HCT116 (cell line): Measurements from ENCODE around the gene DNLZ. TPM values are rescaled to one million over a fixed set of nuclear protein-coding genes. Genes with fewer than 3 reads are reported as not detected.

ENCODE experiments used
- ATAC-seq: fragments of 200-7000 bp; cut with Tn5 transposase; 2 replicates; pipeline ENCODE4 v1.9.1; 2020; ENCODE audit warnings: mild to moderate bottlenecking, moderate library complexity
- BruUV-seq: library from RNA; stranded (reverse); fragments of 400-500 nt; replicated peaks from 2 replicates; lab custom pipeline; 2021; lab: Mats Ljungman, UMichigan
- CTCF ChIA-PET: fragments of 300-600 bp; sonication (Branson Sonifier 250); formaldehyde crosslinking; loops from one replicate; lab custom pipeline; 2021; ENCODE audit warnings: antibody characterized with exemption; lab: Charles Lee
- POLR2A ChIA-PET: fragments of 300-600, 350-600 bp; sonication (Branson Sonifier 250); formaldehyde crosslinking; loops from one replicate; lab custom pipeline; 2021; ENCODE audit warnings: antibody characterized with exemption; lab: Charles Lee
- RAD21 ChIA-PET, 2 experiments: fragments of 300-600 bp; sonication (Branson Sonifier 250); formaldehyde crosslinking; loops; one replicate each; lab custom pipeline; 2023; ENCODE audit warnings: low total read pairs in 2 of 2; ENCODE audit not compliant: uncharacterized antibody in 2 of 2, unreplicated experiment in 2 of 2, low non-redundant PET in 1 of 2; lab: Charles Lee
- DNase-seq: peaks from one replicate; pipeline ENCODE4 v3.0.0-alpha.2; 2010; ENCODE audit warnings: low read depth, low spot score
- H2AFZ ChIP-seq: fragments of 200-600 bp; shearing (Covaris generic), sonication (generic); 2 replicates; pipeline ENCODE4 v1.6.1; 2017; ENCODE audit warnings: low read depth, mixed run types, mixed read lengths, antibody characterized with exemption, low read length; ENCODE audit not compliant: poor library complexity, severe bottlenecking
- H3K27ac ChIP-seq: 2 replicates; pipeline ENCODE4 v1.5.1; 2012; ENCODE audit warnings: low read depth, low read length
- H3K27me3 ChIP-seq: fragments of 200-600 bp; sonication (generic); 2 replicates; pipeline ENCODE4 v1.6.1; 2016; ENCODE audit warnings: mixed run types, low read length, mixed read lengths; ENCODE audit not compliant: insufficient read depth
- H3K36me3 ChIP-seq, 2 experiments: fragments of 200-500 bp in 1 of 2; fragments of 200-600 bp in 1 of 2; sonication (Bioruptor generic) in 1 of 2; sonication (generic) in 1 of 2; 2 replicates each; pipeline versions ENCODE4 v1.5.1 to v1.6.1; 2014 to 2016; ENCODE audit warnings: low read length in 2 of 2, inconsistent platforms in 1 of 2, mixed read lengths in 1 of 2, mixed run types in 1 of 2; ENCODE audit not compliant: insufficient read depth in 2 of 2, control insufficient read depth in 1 of 2
- H3K4me1 ChIP-seq, 2 experiments: fragments of 200-600 bp in 1 of 2; sonication (generic) in 1 of 2; 2 replicates each; pipeline versions ENCODE4 v1.5.1 to v1.6.1; 2012 to 2017; ENCODE audit warnings: low read length in 2 of 2, inconsistent platforms in 1 of 2, mild to moderate bottlenecking in 1 of 2, mixed read lengths in 1 of 2, mixed run types in 1 of 2, moderate library complexity in 1 of 2; ENCODE audit not compliant: insufficient read depth in 2 of 2, control insufficient read depth in 1 of 2
- H3K4me2 ChIP-seq: fragments of 200-600 bp; sonication (generic); 2 replicates; pipeline ENCODE4 v1.6.1; 2017; ENCODE audit warnings: mixed run types, low read length, mixed read lengths
- H3K4me3 ChIP-seq, 2 experiments: fragments of 200-600 bp in 1 of 2; sonication (generic) in 1 of 2; replicated peaks in 1 of 2; 2 replicates each; pipeline ENCODE4 v1.5.1; 2011 to 2016; ENCODE audit warnings: low read length in 2 of 2, control low read depth in 1 of 2, low read depth in 1 of 2, mild to moderate bottlenecking in 1 of 2, mixed read lengths in 1 of 2, mixed run types in 1 of 2
- H3K79me2 ChIP-seq: fragments of 200-600 bp; sonication (generic); 2 replicates; pipeline ENCODE4 v1.6.1; 2017; ENCODE audit warnings: mild to moderate bottlenecking, mixed run types, low read length, moderate library complexity, mixed read lengths; ENCODE audit not compliant: insufficient read depth
- H3K9ac ChIP-seq: fragments of 200-600 bp; sonication (generic); 2 replicates; pipeline ENCODE4 v1.6.1; 2016; ENCODE audit warnings: low read length, mixed read lengths
- H3K9me2 ChIP-seq: fragments of 200-600 bp; sonication (generic), shearing (Covaris generic); 2 replicates; pipeline ENCODE4 v1.6.1; 2017; ENCODE audit warnings: mixed run types, mild to moderate bottlenecking, moderate library complexity; ENCODE audit not compliant: insufficient read depth
- H3K9me3 ChIP-seq, 2 experiments: fragments of 200-500 bp in 1 of 2; fragments of 200-600 bp in 1 of 2; sonication (Bioruptor generic) in 1 of 2; sonication (generic) in 1 of 2; 2 replicates each; pipeline ENCODE4 v1.6.1; 2014 to 2017; ENCODE audit warnings: low read length in 2 of 2, mixed read lengths in 2 of 2, inconsistent platforms in 1 of 2, low read depth in 1 of 2, mild to moderate bottlenecking in 1 of 2, mixed run types in 1 of 2, moderate library complexity in 1 of 2; ENCODE audit not compliant: control insufficient read depth in 1 of 2, insufficient read depth in 1 of 2
- H4K20me1 ChIP-seq: fragments of 200-600 bp; sonication (generic), shearing (Covaris generic); 2 replicates; pipeline ENCODE4 v1.6.1; 2017; ENCODE audit warnings: mixed run types, mild to moderate bottlenecking, moderate library complexity; ENCODE audit not compliant: insufficient read depth
- CBX3 ChIP-seq: IDR thresholded peaks from 2 replicates; pipeline ENCODE4 v1.6.1; 2012; ENCODE audit warnings: low read depth
- ELF1 ChIP-seq: IDR thresholded peaks from 2 replicates; pipeline ENCODE4 v1.6.1; 2012; ENCODE audit warnings: low read depth, borderline replicate concordance
- EZH2 ChIP-seq: fragments of 200-600 bp; sonication (generic); IDR thresholded peaks from 2 replicates; pipeline ENCODE4 v1.6.1; 2017; ENCODE audit warnings: antibody characterized with exemption, mixed run types
- JUND ChIP-seq: IDR thresholded peaks from 2 replicates; pipeline ENCODE4 v1.6.1; 2012
- RAD21 ChIP-seq: IDR thresholded peaks from 2 replicates; pipeline ENCODE4 v1.6.1; 2012; ENCODE audit warnings: low read depth, mild to moderate bottlenecking
- YY1 ChIP-seq: IDR thresholded peaks from 2 replicates; pipeline ENCODE4 v1.6.1; 2011; ENCODE audit warnings: low read length, low read depth, moderate library complexity, mild to moderate bottlenecking; ENCODE audit not compliant: insufficient replicate concordance; ENCODE audit errors: extremely low read depth
- intact Hi-C: fragments of 100-400 bp; cut with micrococcal nuclease; formaldehyde crosslinking; loops from 2 replicates; pipeline ENCODE4 v1.10.0; 2022
- total RNA-seq: library from RNA; stranded (reverse); gene quantifications from one replicate; pipeline ENCODE4 v1.2.1, GENCODE V29; 2021; ENCODE audit not compliant: unreplicated experiment
- TF ChIP-seq, protein P1 (sequence below): IDR thresholded peaks from 2 replicates; pipeline ENCODE4 v1.6.1; 2011; ENCODE audit warnings: mild to moderate bottlenecking, low read length, moderate library complexity; ENCODE audit not compliant: insufficient replicate concordance; ENCODE audit errors: extremely low read depth
- TF ChIP-seq, protein P2 (sequence below), 3 experiments: fragments of 200-600 bp in 1 of 3; sonication (generic) in 1 of 3; IDR thresholded peaks in 2 of 3; conservative IDR thresholded peaks in 1 of 3; 2 replicates each; pipeline ENCODE4 v1.5.1; 2012 to 2017; ENCODE audit warnings: low read depth in 2 of 3, low read length in 2 of 3, antibody characterized with exemption in 1 of 3, borderline replicate concordance in 1 of 3, control low read depth in 1 of 3, mild to moderate bottlenecking in 1 of 3, mixed read lengths in 1 of 3, mixed run types in 1 of 3, moderate library complexity in 1 of 3; ENCODE audit not compliant: insufficient read depth in 1 of 3

Gene DNLZ
- total RNA-seq, 1 experiment from 2014 or later, result 21.9 TPM

DNA sequence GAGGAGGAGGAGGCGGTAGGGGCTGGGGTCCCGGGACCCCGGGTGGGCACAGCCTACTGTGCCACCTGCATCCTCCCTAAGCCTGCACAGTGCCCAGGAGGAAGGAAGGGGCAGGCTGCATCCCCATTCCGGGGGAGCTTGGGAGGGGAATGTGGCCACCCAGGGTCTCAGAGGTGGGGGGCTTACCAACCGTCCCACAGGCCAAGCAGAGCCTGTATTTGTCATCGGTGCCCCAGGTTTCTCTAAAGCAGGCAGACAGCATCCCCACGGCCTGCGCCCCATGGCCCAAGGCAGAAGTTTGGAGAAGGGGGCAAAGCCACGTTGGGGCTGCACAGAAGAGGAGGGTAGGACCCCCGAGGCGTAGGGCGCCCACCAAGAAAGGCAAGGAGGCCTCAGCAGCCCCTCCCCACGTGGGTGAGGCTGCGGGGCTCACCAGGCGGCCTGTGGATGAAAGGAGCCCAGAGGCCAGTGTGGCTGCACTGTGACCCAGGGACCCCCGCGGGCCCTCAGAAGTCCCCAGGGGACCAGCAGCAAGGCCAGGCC is 36.7 kb downstream of the DNLZ start (continued):
- no peak for TF ChIP-seq ELF1
- no peak for TF ChIP-seq YY1
- no peak for TF ChIP-seq EZH2

DNA sequence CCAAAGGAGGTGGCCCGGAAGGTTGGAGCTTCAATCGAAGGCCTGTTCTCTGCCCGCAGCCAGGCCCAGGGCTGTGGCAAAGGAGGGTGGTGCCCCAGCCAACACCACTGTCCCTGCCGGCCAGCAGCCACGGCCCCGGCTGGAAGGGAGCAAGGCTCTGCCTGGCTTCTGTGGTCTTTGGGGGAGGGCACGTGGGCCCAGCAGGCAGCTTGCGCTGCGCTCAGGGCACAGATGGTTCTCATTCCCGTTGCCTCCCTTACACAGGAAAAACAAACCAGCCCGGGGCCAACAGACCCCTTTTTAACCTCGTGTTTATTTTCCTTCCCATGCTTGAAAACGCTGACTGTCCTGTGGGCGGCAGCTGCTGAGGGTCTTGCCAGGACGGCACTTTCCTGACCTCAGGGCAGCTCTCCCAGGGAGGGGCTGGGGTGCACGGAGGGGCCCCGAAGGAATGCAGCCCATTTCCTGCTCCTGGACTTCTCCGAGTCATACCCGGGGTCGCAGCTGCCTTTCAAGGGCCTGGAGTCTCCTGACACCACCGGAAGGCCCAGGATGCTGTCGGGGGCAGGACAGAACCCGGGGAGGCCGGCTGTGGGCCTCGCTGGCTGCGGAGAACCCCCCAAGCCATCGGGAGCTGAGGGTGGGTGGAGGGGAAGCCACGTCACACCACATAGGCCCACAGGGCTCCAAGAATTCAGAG is 37.3 kb downstream of the DNLZ start:
- ATAC-seq, result no peak
- TF ChIP-seq, protein P1, sequence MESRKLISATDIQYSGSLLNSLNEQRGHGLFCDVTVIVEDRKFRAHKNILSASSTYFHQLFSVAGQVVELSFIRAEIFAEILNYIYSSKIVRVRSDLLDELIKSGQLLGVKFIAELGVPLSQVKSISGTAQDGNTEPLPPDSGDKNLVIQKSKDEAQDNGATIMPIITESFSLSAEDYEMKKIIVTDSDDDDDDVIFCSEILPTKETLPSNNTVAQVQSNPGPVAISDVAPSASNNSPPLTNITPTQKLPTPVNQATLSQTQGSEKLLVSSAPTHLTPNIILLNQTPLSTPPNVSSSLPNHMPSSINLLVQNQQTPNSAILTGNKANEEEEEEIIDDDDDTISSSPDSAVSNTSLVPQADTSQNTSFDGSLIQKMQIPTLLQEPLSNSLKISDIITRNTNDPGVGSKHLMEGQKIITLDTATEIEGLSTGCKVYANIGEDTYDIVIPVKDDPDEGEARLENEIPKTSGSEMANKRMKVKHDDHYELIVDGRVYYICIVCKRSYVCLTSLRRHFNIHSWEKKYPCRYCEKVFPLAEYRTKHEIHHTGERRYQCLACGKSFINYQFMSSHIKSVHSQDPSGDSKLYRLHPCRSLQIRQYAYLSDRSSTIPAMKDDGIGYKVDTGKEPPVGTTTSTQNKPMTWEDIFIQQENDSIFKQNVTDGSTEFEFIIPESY, result no peak
- TF ChIP-seq EZH2 (no peak), CBX3 (no peak), RAD21 (no peak), JUND (no peak)
- TF ChIP-seq, protein P2, sequence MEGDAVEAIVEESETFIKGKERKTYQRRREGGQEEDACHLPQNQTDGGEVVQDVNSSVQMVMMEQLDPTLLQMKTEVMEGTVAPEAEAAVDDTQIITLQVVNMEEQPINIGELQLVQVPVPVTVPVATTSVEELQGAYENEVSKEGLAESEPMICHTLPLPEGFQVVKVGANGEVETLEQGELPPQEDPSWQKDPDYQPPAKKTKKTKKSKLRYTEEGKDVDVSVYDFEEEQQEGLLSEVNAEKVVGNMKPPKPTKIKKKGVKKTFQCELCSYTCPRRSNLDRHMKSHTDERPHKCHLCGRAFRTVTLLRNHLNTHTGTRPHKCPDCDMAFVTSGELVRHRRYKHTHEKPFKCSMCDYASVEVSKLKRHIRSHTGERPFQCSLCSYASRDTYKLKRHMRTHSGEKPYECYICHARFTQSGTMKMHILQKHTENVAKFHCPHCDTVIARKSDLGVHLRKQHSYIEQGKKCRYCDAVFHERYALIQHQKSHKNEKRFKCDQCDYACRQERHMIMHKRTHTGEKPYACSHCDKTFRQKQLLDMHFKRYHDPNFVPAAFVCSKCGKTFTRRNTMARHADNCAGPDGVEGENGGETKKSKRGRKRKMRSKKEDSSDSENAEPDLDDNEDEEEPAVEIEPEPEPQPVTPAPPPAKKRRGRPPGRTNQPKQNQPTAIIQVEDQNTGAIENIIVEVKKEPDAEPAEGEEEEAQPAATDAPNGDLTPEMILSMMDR (IDR thresholded peaks at IDR 0.05 in 2 of 3, conservative IDR thresholded peaks at IDR 0.05 in 1 of 3; ENCODE audit: borderline replicate concordance in 1 of 3, insufficient read depth in 1 of 3, low read depth in 2 of 3, low read length in 2 of 3), result no peak
- TF ChIP-seq, all 23 proteins: peak for 0
- Histone ChIP-seq H3K9ac (no peak overlapping the region), H3K4me2 (no peak overlapping the region; the same call in 1 of the 2 replicates), H3K27me3 (no peaks in the 10 kb centered on the region), H3K4me3 (no peak overlapping the region), H3K36me3 (no peaks in the 10 kb centered on the region), H2AFZ (no peak overlapping the region), H3K79me2 (peaks cover 20% of the 10 kb centered on the region; the same call in 1 of the 2 replicates), H3K27ac (no peak overlapping the region; the same call in 1 of the 2 replicates), H3K9me3 (no peaks in the 10 kb centered on the region), H4K20me1 (no peaks in the 10 kb centered on the region), H3K9me2 (no peaks in the 10 kb centered on the region), H3K4me1 (peaks cover 8 to 42% of the 10 kb centered on the region in 2 experiments; a peak in 3 of 4 replicates)
- intact Hi-C loops, result no loop called here
- DNase-seq, result no peak
- no TSS peak for BruUV-seq
- ChIA-PET POLR2A (no interaction called here), CTCF (interaction anchor here (0.6 to 1.2 kb wide), 3 partner anchors 20 to 150 kb away, joined by 3 to 4 read pairs (median 3); no protein-coding TSS in a partner anchor), RAD21 (no interaction called here)
